H1 (cell line): ENCODE data around the gene TMEM106C. TPM values are rescaled to one million over a fixed set of nuclear protein-coding genes. Genes with fewer than 3 reads are reported as not detected.

Experiments
- ASH2L ChIP-seq: fragments of 200-600, 300-600 bp; sonication (generic); IDR thresholded peaks from one replicate; pipeline ENCODE4 v1.7.1; 2017; ENCODE audit warnings: low read length
- BRCA1 ChIP-seq: IDR thresholded peaks from 2 replicates; pipeline ENCODE4 v1.6.1; 2012; ENCODE audit warnings: low read depth, low read length, improper control_type of control experiment
- E2F6 ChIP-seq: IDR thresholded peaks from 2 replicates; pipeline ENCODE4 v1.6.1; 2012; ENCODE audit warnings: inconsistent platforms
- JUN ChIP-seq: IDR thresholded peaks from 2 replicates; pipeline ENCODE4 v1.6.1; 2011; ENCODE audit warnings: low read depth, mild to moderate bottlenecking, improper control_type of control experiment, low read length
- MAFK ChIP-seq: IDR thresholded peaks from 2 replicates; pipeline ENCODE4 v1.6.1; 2012; ENCODE audit warnings: low read depth, mild to moderate bottlenecking, improper control_type of control experiment, low read length
- RBBP5 ChIP-seq: IDR thresholded peaks from 2 replicates; pipeline ENCODE4 v1.7.1; 2012; ENCODE audit warnings: low read depth, mild to moderate bottlenecking, inconsistent platforms, low read length, moderate library complexity, borderline replicate concordance
- SIX5 ChIP-seq: IDR thresholded peaks from 2 replicates; pipeline ENCODE4 v1.6.1; 2011; ENCODE audit warnings: mild to moderate bottlenecking, low read depth, low read length
- polyA plus RNA-seq, 7 experiments: library from polyadenylated mRNA; depleted of rRNA in 3 of 7; stranded (reverse) in 5 of 7; unstranded in 2 of 7; fragments of >200 nt in 5 of 7; fragments of 200-250 nt in 2 of 7; gene quantifications; 1 replicate in 5 of 7; 2 replicates in 1 of 7; 4 replicates in 1 of 7; pipeline versions ENCODE4 v1.2.1 to v1.2.3, GENCODE V29; 2011 to 2013; ENCODE audit warnings: missing spikeins in 2 of 7, mixed read lengths in 2 of 7
- total RNA-seq: library from RNA; stranded (reverse); fragmentation: NEBNext Ultra II Directional; extraction: Animal tissue kit (Norgen Biotek cat#: 25700); gene quantifications from 2 replicates; pipeline ENCODE4 v1.2.1, GENCODE V29; 2021

Gene TMEM106C
- total and polyA plus RNA-seq, 2 of the 8 experiments (the other 6 are each of a cell fraction or from before 2014, with no cell fraction given) = 36.6 to 45.3 TPM

- TF ChIP-seq E2F6 (no peak), BRCA1 (no peak), RBBP5 (no peak), MAFK (no peak), SIX5 (no peak), JUN (no peak), ASH2L (no peak)
These were observed 18.1 kb upstream of the TMEM106C start (continued) for GRCh38 chr12:47945341-47945728.
